Measurements from ENCODE around the gene KCNIP4.

- TF ChIP-seq, protein P1, sequence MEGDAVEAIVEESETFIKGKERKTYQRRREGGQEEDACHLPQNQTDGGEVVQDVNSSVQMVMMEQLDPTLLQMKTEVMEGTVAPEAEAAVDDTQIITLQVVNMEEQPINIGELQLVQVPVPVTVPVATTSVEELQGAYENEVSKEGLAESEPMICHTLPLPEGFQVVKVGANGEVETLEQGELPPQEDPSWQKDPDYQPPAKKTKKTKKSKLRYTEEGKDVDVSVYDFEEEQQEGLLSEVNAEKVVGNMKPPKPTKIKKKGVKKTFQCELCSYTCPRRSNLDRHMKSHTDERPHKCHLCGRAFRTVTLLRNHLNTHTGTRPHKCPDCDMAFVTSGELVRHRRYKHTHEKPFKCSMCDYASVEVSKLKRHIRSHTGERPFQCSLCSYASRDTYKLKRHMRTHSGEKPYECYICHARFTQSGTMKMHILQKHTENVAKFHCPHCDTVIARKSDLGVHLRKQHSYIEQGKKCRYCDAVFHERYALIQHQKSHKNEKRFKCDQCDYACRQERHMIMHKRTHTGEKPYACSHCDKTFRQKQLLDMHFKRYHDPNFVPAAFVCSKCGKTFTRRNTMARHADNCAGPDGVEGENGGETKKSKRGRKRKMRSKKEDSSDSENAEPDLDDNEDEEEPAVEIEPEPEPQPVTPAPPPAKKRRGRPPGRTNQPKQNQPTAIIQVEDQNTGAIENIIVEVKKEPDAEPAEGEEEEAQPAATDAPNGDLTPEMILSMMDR (IDR thresholded peaks at IDR 0.05 in 8 of 11, conservative IDR thresholded peaks at IDR 0.05 in 3 of 11), result no peak
- no peak for TF ChIP-seq POLR2A (IDR thresholded peaks at IDR 0.05)
- no peak for TF ChIP-seq POLR2AphosphoS5 (IDR thresholded peaks at IDR 0.05)
Observed at GRCh38 chr4:21802406-21802805, 146.2 kb downstream of the KCNIP4 start.
